GOT3 (cell line): ENCODE results near the gene INPP5D.
"Not testable (repeated sequence)": the region's sequence is repeated elsewhere in the genome, so short reads cannot be mapped to it uniquely, and the experiment has no call there.

ENCODE experiments used
- DNase-seq: peaks from one replicate; lab custom pipeline; 2025; ENCODE audit warnings: mixed read lengths; lab: John Stamatoyannopoulos, UW

Gene INPP5D

GRCh38 chr2:233117811-233118647, 57.9 kb downstream of the INPP5D start:
- no peak for DNase-seq

DNA sequence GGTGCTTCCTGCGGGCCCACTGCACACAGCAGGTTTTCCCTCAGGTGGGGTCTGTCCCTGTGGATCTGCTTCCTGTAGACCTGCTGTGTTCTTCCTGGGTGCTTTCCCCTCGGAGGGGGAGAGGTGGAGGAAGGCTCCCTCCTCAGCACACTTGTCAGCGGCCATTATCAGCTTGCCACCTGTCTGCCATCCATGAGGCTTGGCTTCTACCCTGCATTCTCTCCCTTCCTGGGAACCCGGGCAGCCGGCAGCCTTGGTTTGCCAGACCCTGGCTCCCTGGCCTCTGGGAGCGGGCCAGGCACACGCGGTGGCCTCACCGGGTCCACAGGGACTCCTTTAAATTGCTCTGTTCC, 58.5 kb downstream of the INPP5D start:
- DNase-seq, result no peak

DNA sequence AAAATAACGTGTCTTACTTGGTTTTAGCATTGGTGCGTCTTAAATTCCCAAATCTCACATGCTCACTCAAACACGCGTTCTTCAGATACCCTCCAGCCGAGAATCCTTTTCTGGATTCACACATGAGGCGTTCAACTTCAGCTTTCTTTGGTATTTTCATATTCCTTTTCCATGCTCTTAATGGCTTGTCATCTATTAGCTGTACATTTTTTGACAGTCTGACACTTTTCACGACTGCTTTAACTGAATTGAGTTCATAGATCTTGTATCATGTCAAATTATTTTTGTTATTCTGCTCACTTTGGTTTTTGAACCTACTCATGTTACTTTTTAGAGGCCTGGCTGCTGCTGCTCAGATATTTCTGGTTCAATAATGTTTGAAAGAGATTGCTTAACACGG, 59.0 kb downstream of the INPP5D start:
- no peak for DNase-seq

DNA sequence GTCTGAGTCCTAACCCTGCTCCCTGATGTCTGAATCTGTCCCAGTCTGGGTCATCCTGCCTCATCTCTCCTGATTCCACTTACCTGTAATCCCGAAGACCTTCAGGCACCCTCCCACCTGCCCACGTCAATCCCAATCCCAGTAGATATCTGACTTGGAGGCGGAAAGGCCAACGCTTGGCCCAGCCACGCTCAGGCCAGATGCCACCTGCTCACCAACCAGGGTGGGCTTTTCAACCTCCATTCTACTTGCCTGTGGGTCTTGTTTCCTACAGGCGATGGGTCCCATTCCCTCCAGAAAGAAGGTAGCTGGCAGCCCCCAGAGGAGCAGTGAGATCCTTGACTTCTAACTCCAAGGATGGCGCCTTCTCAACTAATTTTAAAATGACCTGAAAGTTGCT, 59.7 kb downstream of the INPP5D start:
- DNase-seq, result no peak

- DNase-seq, result no peak
These were observed 60.3 kb downstream of the INPP5D start for GRCh38 chr2:233120459-233120858.

- no peak for DNase-seq
These were observed 61.7 kb downstream of the INPP5D start for GRCh38 chr2:233121856-233122255.

GRCh38 chr2:233122541-233122940, 62.4 kb downstream of the INPP5D start:
- DNase-seq, result no peak

DNA sequence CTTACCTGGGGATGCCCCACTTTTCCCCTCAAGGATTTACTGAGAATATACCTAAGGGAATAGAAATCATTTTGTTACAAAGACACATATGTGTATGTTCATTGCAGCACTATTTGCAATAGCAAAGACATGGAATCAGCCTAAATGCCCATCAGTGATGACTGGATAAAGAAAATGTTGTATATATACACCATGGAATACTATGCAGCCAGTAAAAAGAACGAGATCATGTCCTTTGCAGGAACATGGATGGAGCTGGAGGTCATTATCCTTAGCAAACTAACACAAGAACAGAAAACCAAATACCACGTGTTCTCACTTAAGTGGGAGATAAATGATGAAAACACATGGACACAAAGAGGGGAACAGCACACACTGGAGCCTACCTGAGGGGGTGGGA, 63.4 kb downstream of the INPP5D start:
- DNase-seq, result not testable (repeated sequence)

DNA sequence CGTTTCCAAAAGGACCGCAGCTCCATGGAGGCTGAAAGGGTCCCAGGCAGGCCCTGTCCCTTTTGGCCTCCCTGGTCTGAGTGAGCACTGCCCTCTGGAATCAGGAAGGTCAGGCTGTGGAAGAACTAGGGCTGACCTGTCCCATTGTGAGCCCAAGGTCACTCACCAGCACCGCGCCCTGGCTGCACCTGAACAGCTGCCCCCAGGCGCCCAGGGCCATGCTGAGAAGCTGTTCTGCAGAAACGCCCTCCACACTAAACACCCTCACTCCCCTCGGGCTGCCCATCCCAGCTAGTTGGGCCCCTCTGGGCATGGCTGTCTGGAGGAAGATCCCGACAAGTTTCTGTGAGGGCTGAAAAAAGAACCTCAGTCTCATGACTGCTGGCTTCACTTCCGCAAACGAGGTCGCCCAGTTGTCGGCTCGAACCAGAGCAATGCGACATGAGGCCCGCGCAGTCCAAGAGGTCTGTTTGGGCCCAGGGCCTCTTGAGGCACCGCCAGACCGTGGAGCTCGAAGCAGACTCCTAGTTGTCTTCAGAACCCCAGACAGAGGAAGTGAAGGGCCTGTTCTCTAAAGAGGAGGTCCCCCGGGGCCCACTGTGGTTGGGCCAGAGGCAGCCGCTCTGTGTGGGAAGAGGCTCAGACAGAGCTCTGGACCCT, 64.4 kb downstream of the INPP5D start:
- DNase-seq, result no peak

DNA sequence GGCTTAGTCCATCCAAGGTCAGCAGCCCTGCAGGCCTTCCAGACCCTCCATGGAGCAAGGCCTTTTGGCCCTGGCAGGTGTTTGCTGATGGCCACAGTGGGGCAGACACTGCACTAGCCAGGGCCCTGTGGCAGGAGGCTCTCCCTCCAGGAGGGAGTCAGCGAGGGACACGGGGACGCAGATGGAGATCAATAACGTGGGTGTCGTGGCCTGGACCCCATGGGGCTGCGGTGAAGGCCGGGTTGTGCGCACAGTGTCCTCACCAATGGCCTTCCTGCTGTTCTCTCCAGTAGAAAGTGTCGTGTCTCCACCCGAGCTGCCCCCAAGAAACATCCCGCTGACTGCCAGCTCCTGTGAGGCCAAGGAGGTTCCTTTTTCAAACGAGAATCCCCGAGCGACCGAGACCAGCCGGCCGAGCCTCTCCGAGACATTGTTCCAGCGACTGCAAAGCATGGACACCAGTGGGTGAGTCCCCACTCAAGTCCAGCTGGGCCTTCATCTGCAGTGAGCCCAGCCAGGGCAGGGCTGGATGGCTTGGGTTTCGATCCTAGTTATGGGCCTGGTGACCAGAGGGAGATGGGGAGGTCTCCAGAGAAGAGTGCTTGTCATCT, 65.4 kb downstream of the INPP5D start:
- no peak for DNase-seq

DNA sequence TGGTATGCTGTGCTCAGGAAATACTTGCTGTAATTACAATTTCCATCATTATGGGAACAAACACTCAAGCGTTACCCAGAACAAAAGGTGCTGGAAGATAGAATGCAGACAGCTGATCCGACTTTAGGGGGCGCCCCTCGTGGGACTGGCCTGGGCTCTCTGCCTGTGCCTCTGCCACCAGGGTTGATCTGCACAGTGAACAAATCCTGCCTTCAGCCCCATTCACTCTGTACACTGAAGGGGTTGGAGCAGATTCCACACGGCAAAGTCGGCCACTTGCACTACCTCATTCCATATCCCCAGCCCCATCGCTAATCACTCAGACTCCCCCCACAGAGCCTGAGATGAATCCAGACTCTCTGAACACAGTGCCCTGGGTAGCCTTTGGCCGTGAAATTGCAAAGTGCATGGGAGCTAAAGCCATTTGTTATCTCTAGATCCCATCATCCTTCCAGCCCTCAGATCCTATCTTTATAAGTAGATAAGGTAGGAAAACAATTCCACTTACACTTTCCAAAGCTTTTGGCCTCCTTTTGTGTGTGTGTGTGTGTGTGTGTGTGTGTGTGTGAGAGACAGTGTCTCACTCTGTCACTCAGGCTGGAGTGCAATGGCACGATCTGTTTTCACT, 69.3 kb downstream of the INPP5D start:
- DNase-seq, result no peak

GRCh38 chr2:233130024-233130423, 69.9 kb downstream of the INPP5D start:
- no peak for DNase-seq

DNA sequence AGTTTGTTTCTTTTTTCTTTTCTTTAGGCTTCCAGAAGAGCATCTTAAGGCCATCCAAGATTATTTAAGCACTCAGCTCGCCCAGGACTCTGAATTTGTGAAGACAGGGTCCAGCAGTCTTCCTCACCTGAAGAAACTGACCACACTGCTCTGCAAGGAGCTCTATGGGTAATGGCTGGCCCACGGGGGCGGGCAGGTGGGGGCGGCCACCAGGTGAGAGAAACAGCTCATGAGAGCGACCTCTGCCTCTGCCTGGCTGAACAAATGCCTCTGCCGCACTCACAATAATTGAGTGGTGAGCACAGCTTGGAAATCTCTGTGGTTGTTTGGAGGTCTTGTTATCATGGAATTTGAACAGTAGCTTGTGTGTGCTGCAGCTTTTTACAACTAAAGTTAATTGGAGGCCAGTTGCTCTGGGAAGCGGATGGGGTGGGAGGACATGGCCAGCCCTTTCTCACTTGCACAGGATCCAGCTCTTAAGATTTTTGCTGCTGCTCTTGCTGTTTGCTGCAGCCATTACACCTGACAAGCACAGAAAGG, 70.4 kb downstream of the INPP5D start:
- no peak for DNase-seq

DNA sequence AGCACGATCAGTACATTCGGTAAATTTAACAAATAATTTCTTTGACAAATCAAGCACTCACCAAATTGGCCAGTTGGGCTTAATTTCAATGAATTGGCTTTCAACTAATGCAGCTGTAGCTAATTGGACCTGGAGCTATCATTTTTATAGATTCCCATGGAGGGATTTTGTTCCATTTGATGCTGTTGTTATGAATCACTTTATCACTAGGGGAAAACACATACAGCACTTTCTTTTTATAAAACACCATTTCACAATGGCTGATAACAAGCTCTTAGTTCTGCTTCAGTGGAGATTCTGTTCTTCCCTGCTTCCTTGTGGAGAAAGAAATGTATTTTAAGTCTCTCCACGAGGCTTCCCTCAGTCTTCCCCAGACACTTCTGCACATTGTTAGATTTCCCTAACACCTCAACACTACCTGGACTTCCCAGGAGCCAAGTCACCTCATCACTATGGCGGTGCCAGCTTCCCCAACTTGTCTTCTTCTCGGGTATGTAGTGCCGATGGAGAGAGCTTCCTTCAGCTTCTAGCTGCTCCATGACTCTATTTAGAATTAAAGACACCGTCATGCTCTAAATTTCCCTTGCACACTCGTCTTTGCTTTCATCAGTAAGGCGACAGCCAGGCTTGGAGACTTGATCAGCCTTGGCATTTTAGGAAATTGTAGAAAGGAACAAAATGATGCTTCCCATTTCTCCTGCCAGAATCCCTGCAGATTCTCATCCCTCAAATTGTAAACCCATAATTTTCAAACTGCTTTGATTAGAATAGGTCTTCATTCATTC, 72.0 kb downstream of the INPP5D start:
- no peak for DNase-seq

- DNase-seq, result no peak
These were observed 73.1 kb downstream of the INPP5D start for GRCh38 chr2:233133239-233133638.

DNA sequence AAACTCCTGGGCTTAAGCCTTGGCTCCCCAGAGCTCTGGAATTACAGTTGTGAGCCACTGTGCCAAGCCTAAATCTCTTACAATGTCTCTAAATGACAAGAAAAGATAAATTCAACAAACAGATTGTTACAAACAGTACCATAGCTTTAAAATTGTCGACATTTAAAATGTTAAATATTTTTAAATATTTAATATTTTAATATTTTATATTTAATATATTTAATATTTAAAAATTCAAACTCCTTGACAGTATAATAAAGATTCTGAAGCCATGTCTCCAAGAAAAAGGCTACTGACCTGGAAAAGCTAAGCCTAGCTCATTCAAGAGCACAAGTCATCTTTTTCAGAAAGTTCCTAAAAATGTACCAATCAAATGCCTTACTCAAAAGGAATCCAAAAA, 75.3 kb downstream of the INPP5D start:
- DNase-seq, result no peak

GRCh38 chr2:233137040-233137439, 76.9 kb downstream of the INPP5D start:
- DNase-seq, result no peak

DNA sequence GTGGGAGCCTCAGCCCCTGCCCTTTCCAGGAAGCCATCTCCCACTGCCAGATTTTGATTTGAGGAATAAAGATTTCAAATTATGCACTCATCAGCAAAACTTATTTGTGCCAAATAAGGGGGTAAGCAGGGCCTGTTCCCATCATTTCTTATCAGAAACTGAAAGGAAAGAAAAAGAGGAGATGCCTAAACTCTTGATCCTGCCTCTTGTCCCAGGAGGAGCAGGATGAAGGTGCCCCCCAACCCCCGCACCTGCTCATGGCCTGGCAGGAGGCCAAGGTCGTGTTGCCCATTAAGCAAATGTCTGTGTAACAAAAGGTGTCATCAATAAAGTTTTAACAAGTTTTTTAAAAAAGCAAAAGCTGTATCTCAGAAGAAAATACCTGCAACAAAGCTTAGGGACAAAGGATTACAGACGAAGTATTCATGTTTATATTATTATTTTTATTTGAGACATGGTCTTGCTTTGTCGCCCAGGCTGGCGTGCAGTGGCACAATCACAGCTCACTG, 80.0 kb downstream of the INPP5D start:
- no peak for DNase-seq

- DNase-seq, result no peak
These were observed 80.8 kb downstream of the INPP5D start for GRCh38 chr2:233140978-233141377.

GRCh38 chr2:233141901-233142300, 81.8 kb downstream of the INPP5D start:
- DNase-seq, result no peak

- no peak for DNase-seq
These were observed 82.3 kb downstream of the INPP5D start for GRCh38 chr2:233142355-233142897.
